GM10847 (cell line): ENCODE results near the gene MT1HL1.

Source experiments
- POLR2A ChIP-seq: IDR thresholded peaks from 2 replicates; pipeline ENCODE4 v1.6.1; 2011; ENCODE audit not compliant: insufficient read length; ENCODE audit errors: extremely low read depth

The MT1HL1 gene

GRCh38 chr1:237004116-237004515 lies at the start of gene MT1HL1:
TSS of gene MT1HL1 (minus strand) at chr1:237004441. CDS start at chr1:237004372, 69 bp downstream.
- TF ChIP-seq POLR2A: no peak

GRCh38 chr1:237050915-237051314 lies 46.7 kb upstream of the MT1HL1 start:
- TF ChIP-seq POLR2A: no peak

GRCh38 chr1:237050185-237050584 lies 45.9 kb upstream of the MT1HL1 start:
- TF ChIP-seq POLR2A: no peak

- TF ChIP-seq POLR2A: no peak
These were observed 44.6 kb upstream of the MT1HL1 start for GRCh38 chr1:237048803-237049202.

GRCh38 chr1:237045278-237046016 lies 41.2 kb upstream of the MT1HL1 start:
- no peak for TF ChIP-seq POLR2A

GRCh38 chr1:237043846-237044636 lies 39.8 kb upstream of the MT1HL1 start:
- no peak for TF ChIP-seq POLR2A

- TF ChIP-seq POLR2A: no peak
These were observed 38.8 kb upstream of the MT1HL1 start for GRCh38 chr1:237042892-237043576.

GRCh38 chr1:237042526-237042891 lies 38.3 kb upstream of the MT1HL1 start:
- TF ChIP-seq POLR2A: no peak

- no peak for TF ChIP-seq POLR2A
These were observed 37.7 kb upstream of the MT1HL1 start, which contains the start of gene RYR2 for GRCh38 chr1:237041795-237042525. TSS of gene RYR2 (plus strand) at chr1:237042184. CDS start at chr1:237042522, 338 bp downstream.

- no peak for TF ChIP-seq POLR2A
These were observed 37.2 kb upstream of the MT1HL1 start for GRCh38 chr1:237041461-237041794.

GRCh38 chr1:237040823-237041222 lies 36.6 kb upstream of the MT1HL1 start:
- no peak for TF ChIP-seq POLR2A

GRCh38 chr1:237038211-237038610 lies 34.0 kb upstream of the MT1HL1 start:
- no peak for TF ChIP-seq POLR2A

- TF ChIP-seq POLR2A: no peak
These were observed 31.5 kb upstream of the MT1HL1 start for GRCh38 chr1:237035759-237036158.

GRCh38 chr1:237033804-237034203 lies 29.6 kb upstream of the MT1HL1 start:
- no peak for TF ChIP-seq POLR2A

GRCh38 chr1:237033061-237033460 lies 28.8 kb upstream of the MT1HL1 start:
- TF ChIP-seq POLR2A: no peak

- TF ChIP-seq POLR2A: no peak
These were observed 27.8 kb upstream of the MT1HL1 start for GRCh38 chr1:237032029-237032428.

- TF ChIP-seq POLR2A: no peak
These were observed 27.2 kb upstream of the MT1HL1 start for GRCh38 chr1:237031480-237031879.
